ENCODE results near the gene AFAP1. TPM values are rescaled to one million over a fixed set of nuclear protein-coding genes. Genes with fewer than 3 reads are reported as not detected.
A peak's percentile ranks its signal among the peaks of the same experiment; 100 is the strongest.

The AFAP1 gene
- polyA plus RNA-seq, 10 donors: 31.0 to 46.2 (median 34.6) TPM

- no peak for DNase-seq
These were observed 166.1 kb downstream of the AFAP1 start for GRCh38 chr4:7773401-7774180.

GRCh38 chr4:7772711-7773385, 166.8 kb downstream of the AFAP1 start:
- peak in 2 of 3 donors; percentile 37 to 78 for DNase-seq

- DNase-seq: no peak
These were observed 167.8 kb downstream of the AFAP1 start for GRCh38 chr4:7771541-7772507.

GRCh38 chr4:7771056-7771455, 168.6 kb downstream of the AFAP1 start:
- no peak for DNase-seq

- peak in 2 of 3 donors; percentile 44 to 72 for DNase-seq
These were observed 169.2 kb downstream of the AFAP1 start for GRCh38 chr4:7770224-7771050.

GRCh38 chr4:7769396-7770223, 170.1 kb downstream of the AFAP1 start:
- peak in 1 of 3 donors; percentile 64 for DNase-seq

GRCh38 chr4:7768736-7769135, 170.9 kb downstream of the AFAP1 start:
- no peak for DNase-seq

- DNase-seq: no peak
These were observed 171.7 kb downstream of the AFAP1 start for GRCh38 chr4:7767966-7768365.

- DNase-seq: no peak
These were observed 172.1 kb downstream of the AFAP1 start for GRCh38 chr4:7767526-7767925.

- no peak for DNase-seq
These were observed 172.9 kb downstream of the AFAP1 start for GRCh38 chr4:7766661-7767345.

- no peak for DNase-seq
These were observed 173.6 kb downstream of the AFAP1 start for GRCh38 chr4:7766086-7766485.

GRCh38 chr4:7765666-7766065, 174.0 kb downstream of the AFAP1 start:
- no peak for DNase-seq

- no peak for DNase-seq
These were observed 175.2 kb downstream of the AFAP1 start for GRCh38 chr4:7764466-7764865.

GRCh38 chr4:7763788-7764187, 175.9 kb downstream of the AFAP1 start:
- peak in 1 of 3 donors; percentile 32 for DNase-seq

- DNase-seq: no peak
These were observed 176.6 kb downstream of the AFAP1 start for GRCh38 chr4:7763106-7763505.

- no peak for DNase-seq
These were observed 177.2 kb downstream of the AFAP1 start for GRCh38 chr4:7762376-7763030.

GRCh38 chr4:7761720-7762119, 177.9 kb downstream of the AFAP1 start:
- peak; percentile 45 to 82 (median 78) for DNase-seq

GRCh38 chr4:7761312-7761711, 178.3 kb downstream of the AFAP1 start:
- DNase-seq: no peak

- DNase-seq: no peak
These were observed 179.0 kb downstream of the AFAP1 start for GRCh38 chr4:7760706-7761105.

All from muscle of back (tissue), 11 donors.